Vagina (tissue), 2 donors: ENCODE measurements around the gene NRXN3. TPM values are rescaled to one million over a fixed set of nuclear protein-coding genes. Genes with fewer than 3 reads are reported as not detected.

ENCODE experiments used
- DNase-seq, 2 donors: peaks; one replicate each; pipeline ENCODE4 v3.0.0-alpha.2; 2017; ENCODE audit errors: extremely low spot score in 2 of 2
- H3K27ac ChIP-seq: fragments of 200-600 bp; sonication (generic); one replicate; pipeline ENCODE4 v1.5.1; 2019
- H3K27me3 ChIP-seq: fragments of 200-600 bp; sonication (generic); one replicate; pipeline ENCODE4 v1.5.1; 2019
- H3K36me3 ChIP-seq, 2 donors: fragments of 200-600 bp; sonication (generic); one replicate each; pipeline ENCODE4 v1.5.1; 2017 to 2019
- H3K4me1 ChIP-seq: fragments of 200-600 bp; sonication (generic); one replicate; pipeline ENCODE4 v1.5.1; 2019
- H3K4me3 ChIP-seq, 2 donors: fragments of 200-600 bp; sonication (generic); 1 replicate in 1 of 2; 2 replicates in 1 of 2; pipeline ENCODE4 v1.5.1; 2016 to 2019
- H3K9me3 ChIP-seq: fragments of 200-600 bp; sonication (generic); one replicate; pipeline ENCODE4 v1.5.1; 2019
- CTCF ChIP-seq, 3 experiments: fragments of 450-650 bp in 2 of 3; fragments of 200-600 bp in 1 of 3; sonication (generic) in 1 of 3; IDR thresholded peaks; one replicate each; pipeline ENCODE4 v1.5.1; 2017 to 2019; ENCODE audit warnings: antibody characterized with exemption in 3 of 3, mild to moderate bottlenecking in 2 of 3, moderate library complexity in 2 of 3
- POLR2A ChIP-seq, 2 donors: fragments of 450-650 bp; IDR thresholded peaks; one replicate each; pipeline ENCODE4 v1.6.1; 2017; ENCODE audit warnings: antibody characterized with exemption in 2 of 2, mild to moderate bottlenecking in 2 of 2, moderate library complexity in 2 of 2
- POLR2AphosphoS5 ChIP-seq, 2 donors: sonication (generic); formaldehyde crosslinking; IDR thresholded peaks; one replicate each; pipeline ENCODE4 v1.9.0; 2017; ENCODE audit warnings: antibody characterized with exemption in 2 of 2, mild to moderate bottlenecking in 2 of 2, low read depth in 1 of 2; ENCODE audit not compliant: insufficient read depth in 1 of 2
- intact Hi-C: fragments of 100-400 bp; cut with DNase I; formaldehyde crosslinking; loops from one replicate; pipeline ENCODE4 v1.15.1; 2023
- total RNA-seq: library from RNA; depleted of rRNA; stranded (reverse); fragments of >200 nt; gene quantifications from one replicate; pipeline ENCODE4 v1.2.3, GENCODE V29; 2016

NRXN3 gene
- total RNA-seq, 1 donor from 2014 or later = 4.7 TPM

DNA sequence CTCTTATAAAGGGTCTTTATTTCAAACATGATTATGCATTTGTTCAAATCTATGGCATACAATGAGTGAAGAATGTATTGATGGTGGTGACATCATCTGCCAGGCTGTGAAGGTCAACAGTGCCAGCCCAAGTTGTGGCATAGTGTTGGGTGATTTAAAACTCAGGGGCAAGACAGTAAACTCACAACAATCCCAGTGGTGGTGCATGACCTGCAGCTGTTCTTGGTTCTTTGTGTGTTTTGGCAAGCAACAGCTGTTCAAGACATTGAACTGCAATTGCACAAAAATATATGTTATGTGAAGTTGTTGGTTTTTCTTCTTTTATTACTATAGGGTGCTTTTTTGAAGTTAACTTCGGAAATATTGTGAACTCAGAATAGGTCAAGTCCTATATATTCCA is 851.6 kb downstream of the NRXN3 start:
- Histone ChIP-seq H3K9me3 (no peaks in the 10 kb centered on the region), H3K36me3 (no peaks in the 10 kb centered on the region), H3K4me1 (no peaks in the 10 kb centered on the region), H3K4me3 (no peak overlapping the region), H3K27me3 (no peaks in the 10 kb centered on the region), H3K27ac (no peak overlapping the region)
- TF ChIP-seq CTCF (IDR thresholded peaks at IDR 0.05) = no peak
- TF ChIP-seq POLR2A (IDR thresholded peaks at IDR 0.05) = no peak
- TF ChIP-seq POLR2AphosphoS5 (IDR thresholded peaks at IDR 0.05; ENCODE audit: insufficient read depth in 1 of 2, low read depth in 1 of 2) = no peak
- intact Hi-C loops = no loop called here
- no peak for DNase-seq

- Histone ChIP-seq H3K27ac (no peak overlapping the region), H3K27me3 (no peaks in the 10 kb centered on the region), H3K4me3 (no peak overlapping the region), H3K36me3 (no peaks in the 10 kb centered on the region), H3K9me3 (no peaks in the 10 kb centered on the region), H3K4me1 (no peaks in the 10 kb centered on the region)
- intact Hi-C loops = no loop called here
- TF ChIP-seq CTCF (IDR thresholded peaks at IDR 0.05) = no peak
- TF ChIP-seq POLR2A (IDR thresholded peaks at IDR 0.05) = no peak
- DNase-seq = no peak
Measured at GRCh38 chr14:79027138-79027537, 857.0 kb downstream of the NRXN3 start.

- intact Hi-C loops = no loop called here
- TF ChIP-seq POLR2AphosphoS5 (IDR thresholded peaks at IDR 0.05; ENCODE audit: insufficient read depth in 1 of 2, low read depth in 1 of 2) = no peak
- no peak for TF ChIP-seq POLR2A (IDR thresholded peaks at IDR 0.05)
- TF ChIP-seq CTCF (IDR thresholded peaks at IDR 0.05) = no peak
- no peak for DNase-seq
Measured at GRCh38 chr14:79028281-79028680, 858.1 kb downstream of the NRXN3 start.

DNA sequence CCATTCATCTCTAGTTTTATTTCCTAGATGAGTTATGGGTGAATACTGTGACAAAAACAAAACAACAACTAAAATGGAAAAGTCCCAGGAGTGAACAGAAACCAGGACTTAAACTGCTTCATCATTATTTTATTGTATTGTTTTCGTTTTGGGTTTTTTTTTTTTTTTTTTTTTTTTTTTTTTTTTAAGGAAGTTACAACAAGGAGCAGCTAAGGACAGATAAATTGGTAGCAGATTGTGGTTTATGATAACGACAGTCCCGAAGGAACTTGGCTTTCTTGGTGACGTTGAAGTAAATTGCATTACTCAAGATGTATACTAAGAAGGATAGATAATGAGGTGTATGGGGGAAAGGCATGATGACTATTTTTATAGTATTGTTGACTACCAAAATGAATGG is 866.3 kb downstream of the NRXN3 start:
- H3K27ac ChIP-seq = no peak overlapping the region
- DNase-seq = no peak
- no peak for TF ChIP-seq POLR2A (IDR thresholded peaks at IDR 0.05)
- no peak for TF ChIP-seq CTCF (IDR thresholded peaks at IDR 0.05)
- no peak for TF ChIP-seq POLR2AphosphoS5 (IDR thresholded peaks at IDR 0.05; ENCODE audit: insufficient read depth in 1 of 2, low read depth in 1 of 2)
- no peak overlapping the region for H3K4me3 ChIP-seq
- H3K4me1 ChIP-seq = no peaks in the 10 kb centered on the region
- no peaks in the 10 kb centered on the region for H3K9me3 ChIP-seq
- no peaks in the 10 kb centered on the region for H3K27me3 ChIP-seq
- no peaks in the 10 kb centered on the region for H3K36me3 ChIP-seq
- intact Hi-C loops = no loop called here

More at GRCh38 chr14:79028281-79028680, 858.1 kb downstream of the NRXN3 start:
- no peak overlapping the region for H3K27ac ChIP-seq
- H3K4me3 ChIP-seq = no peak overlapping the region
- H3K9me3 ChIP-seq = no peaks in the 10 kb centered on the region
- H3K4me1 ChIP-seq = no peaks in the 10 kb centered on the region
- H3K27me3 ChIP-seq = no peaks in the 10 kb centered on the region
- H3K36me3 ChIP-seq = no peaks in the 10 kb centered on the region

DNA sequence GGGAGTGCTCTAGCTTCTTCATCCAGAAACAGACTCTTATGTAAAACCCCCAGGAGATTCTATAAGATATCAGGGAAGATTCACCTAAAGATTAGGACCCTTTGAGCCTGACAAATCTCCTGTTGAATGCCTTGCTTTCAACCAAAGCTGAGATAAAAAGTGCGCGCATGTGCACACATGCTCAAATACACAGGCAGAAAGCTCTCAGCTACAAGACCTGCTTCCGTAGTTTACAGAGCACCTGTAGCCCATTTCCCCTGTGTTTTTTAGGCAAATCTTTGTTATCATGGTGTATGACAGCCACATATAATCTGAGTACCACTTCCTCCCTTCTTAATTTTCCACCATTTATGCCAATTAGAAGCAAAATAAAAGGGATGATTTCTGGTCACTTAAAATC is 866.9 kb downstream of the NRXN3 start:
- H3K27ac ChIP-seq = no peak overlapping the region
- H3K4me3 ChIP-seq = no peak overlapping the region
- no peak for TF ChIP-seq POLR2AphosphoS5 (IDR thresholded peaks at IDR 0.05; ENCODE audit: insufficient read depth in 1 of 2, low read depth in 1 of 2)
- TF ChIP-seq CTCF (IDR thresholded peaks at IDR 0.05) = no peak
- TF ChIP-seq POLR2A (IDR thresholded peaks at IDR 0.05) = no peak
- no peaks in the 10 kb centered on the region for H3K36me3 ChIP-seq
- no peaks in the 10 kb centered on the region for H3K9me3 ChIP-seq
- DNase-seq = no peak
- no peaks in the 10 kb centered on the region for H3K4me1 ChIP-seq
- intact Hi-C loops = no loop called here
- no peaks in the 10 kb centered on the region for H3K27me3 ChIP-seq
